ENCODE measurements around the gene C3.
"Not testable (repeated sequence)": the region's sequence is repeated elsewhere in the genome, so short reads cannot be mapped to it uniquely, and the experiment has no call there.

C3 gene

DNA sequence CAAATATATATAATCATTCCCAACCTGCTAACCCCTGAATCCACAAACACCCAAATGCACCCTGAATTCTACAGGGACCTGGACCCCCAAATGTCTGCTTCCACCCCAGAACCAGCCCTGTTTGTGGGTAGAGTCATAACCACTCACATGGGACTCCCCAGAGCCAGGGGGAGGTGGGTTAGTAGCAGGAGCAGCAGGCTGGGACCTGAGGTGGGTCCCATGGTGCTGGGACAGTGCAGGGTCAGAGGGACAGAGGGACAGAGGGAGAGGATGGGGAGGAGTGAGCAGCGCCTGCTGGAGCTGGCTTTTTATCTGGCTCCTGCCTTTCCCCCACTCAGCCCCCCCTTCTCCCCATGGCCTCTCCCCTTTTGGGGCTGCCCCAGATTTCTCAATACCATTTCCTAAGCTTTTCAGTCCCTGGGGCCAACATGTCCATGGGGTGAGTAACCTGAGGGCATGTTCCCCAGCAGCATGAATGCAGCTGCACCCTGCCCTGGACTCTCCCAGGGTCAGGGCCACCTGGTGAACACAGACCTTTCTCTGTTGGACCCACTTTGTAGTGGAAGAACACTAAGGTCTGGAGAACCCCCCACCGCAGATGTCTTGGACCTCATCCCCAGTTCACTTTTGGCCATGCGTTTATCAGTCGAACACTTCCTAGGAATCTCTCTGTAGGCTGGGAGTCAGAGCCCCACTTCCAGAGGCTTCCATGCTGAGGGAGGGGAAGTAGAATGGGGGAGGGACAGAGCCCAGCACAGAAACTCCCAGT is at the start of gene C3:
TSS of gene C3 (minus strand) at position 282 of the 769 bp plus-strand sequence. CDS start at position 221, 61 bp downstream.
- FAIRE-seq = no peak

DNA sequence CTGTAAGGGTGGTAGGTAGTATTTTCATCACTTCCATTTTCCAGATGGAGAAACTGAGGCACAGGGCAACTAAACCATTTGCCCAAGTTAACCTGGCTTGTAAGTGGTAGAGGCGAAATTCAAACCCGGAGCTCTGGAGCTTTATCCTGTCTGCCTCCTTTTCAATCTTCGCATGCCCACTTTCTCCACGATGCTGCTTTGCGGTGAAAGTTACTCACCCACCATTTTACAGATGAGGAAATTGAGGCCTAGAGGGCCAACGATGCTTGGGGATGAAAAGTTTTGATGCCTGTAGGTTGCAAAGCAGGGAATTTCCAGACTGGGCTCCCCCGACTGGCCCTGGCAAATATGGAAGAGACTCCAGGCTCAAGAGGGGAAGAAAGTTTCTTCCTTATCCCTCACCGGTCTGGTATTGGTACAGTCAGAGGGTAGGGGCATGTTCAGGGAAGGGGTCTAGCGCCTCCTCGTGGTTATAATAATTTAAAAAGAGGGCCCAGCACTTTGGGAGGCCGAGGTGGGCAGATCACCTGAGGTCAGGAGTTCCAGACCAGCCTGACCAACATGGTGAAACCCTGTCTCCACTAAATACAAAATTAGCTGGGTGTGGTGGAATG is 48.7 kb upstream of the C3 start:
- FAIRE-seq = no peak

DNA sequence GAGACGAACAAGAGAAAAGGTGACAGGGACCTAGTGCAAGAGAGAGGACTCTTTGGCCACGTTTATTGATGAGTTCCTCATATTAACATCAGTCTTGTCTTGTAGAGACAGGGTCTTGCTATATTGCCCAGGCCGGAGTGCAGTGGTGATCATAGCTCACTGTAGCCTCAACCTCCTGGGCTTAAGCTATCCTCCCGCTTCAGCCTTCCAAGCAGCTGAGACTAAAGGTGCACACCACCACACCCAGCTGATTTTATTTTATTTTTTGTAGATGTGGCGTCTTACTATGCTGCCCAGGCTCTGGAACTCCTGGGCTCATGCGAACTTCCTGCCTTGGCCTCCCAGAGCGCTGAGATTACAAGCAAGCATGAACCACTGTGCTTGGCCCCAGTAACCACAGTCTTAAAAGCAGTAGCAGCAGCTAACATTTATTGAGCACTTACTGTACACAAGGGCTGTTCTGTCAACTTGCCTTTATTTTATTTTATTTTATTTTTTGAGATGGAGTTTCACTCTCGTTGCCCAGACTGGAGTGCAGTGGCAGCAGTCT is 47.9 kb upstream of the C3 start:
- no peak for FAIRE-seq

DNA sequence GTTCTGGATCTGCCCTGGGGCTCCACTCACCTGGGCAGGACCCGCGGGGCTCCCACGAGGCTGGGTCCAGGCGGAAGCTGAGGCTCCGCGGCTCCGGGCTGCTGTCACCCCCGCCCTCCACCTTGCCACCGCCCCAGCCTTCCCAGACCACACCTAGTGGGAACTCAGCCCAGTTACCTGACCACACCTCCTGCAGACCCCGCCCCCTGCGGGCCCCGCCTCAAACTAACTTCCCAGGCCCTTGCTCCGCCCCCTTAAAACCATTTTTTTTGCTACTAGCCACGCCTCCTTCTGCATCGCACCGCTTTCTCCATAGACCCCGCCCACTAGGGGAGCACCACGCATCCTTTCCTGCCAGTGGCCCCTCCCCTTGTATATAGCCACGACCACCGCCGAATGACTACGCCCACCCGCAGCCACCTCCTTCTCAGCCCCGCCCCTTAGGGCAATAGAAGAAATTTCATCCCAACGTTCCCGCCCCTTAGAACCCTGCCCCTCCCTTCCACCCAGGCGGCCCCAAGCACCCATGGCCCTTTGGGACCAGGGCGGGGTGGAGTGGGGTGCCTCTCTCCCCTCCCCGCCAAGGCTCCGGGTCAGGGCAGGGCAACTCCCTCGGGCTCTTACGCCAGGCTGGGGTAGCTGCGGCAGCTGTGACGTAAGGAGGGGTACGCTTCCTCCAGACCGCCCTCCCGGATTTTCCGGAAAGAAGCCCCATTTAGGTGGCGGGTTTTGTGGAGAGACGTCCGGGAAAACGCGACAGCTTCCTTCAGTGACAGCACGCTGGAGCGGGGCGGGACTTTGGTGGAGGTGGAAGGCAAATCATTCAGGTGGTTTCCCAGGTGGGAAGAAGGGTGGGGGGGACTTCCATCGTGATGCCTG is 47.1 kb upstream of the C3 start, which contains the start of gene SH2D3A:
TSS of gene SH2D3A (minus strand) at position 79 of the 879 bp plus-strand sequence. CDS start 3,687 bp downstream, outside the sequence.
- no peak for FAIRE-seq

DNA sequence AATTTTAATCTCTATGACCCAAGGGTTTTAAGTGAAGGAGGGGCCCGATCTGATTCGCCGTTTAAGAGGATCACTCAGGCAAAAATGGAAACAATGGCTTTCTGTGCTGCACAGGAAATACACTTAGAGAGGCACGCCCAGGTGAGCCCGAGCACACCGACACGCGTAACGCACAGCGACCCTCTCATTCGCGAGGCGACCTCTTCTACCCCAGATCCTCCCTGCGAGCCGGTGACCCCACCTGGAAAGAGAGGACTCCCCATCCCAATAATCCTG is 46.6 kb upstream of the C3 start:
- no peak for FAIRE-seq

DNA sequence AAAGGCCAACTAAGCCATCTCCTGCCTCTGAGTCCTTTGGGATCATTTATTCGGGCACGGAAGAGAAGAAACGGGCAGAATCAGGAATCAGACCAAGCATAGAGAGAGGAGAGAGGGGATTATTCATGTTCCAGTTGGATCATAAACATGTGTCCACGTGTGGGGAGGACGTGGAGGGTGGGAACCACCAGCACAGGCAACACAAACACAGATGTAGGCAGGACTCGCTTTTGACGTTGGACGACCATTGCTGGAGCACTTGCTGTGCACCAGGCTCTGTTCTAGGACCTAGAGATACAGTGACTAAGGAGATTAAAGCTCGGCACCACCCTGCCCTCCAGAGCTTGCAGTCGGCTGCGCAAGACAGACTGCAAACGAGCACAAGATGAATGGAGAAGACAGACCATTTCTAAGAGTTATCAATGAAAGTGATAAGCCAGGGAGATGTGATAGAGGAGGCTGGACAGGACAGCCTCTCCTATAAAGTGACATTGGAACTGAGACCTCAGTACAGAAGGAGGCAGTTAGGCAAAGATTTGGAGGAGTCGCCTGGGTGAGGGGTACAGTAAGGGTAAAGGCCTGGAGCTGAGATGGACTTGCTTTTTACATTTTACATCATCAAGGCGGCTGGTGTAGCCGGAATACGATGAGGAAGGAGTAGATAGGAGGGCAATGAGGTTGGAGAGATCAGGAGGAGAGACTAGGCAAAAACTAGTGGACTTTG is 46.1 kb upstream of the C3 start:
- no peak for FAIRE-seq

DNA sequence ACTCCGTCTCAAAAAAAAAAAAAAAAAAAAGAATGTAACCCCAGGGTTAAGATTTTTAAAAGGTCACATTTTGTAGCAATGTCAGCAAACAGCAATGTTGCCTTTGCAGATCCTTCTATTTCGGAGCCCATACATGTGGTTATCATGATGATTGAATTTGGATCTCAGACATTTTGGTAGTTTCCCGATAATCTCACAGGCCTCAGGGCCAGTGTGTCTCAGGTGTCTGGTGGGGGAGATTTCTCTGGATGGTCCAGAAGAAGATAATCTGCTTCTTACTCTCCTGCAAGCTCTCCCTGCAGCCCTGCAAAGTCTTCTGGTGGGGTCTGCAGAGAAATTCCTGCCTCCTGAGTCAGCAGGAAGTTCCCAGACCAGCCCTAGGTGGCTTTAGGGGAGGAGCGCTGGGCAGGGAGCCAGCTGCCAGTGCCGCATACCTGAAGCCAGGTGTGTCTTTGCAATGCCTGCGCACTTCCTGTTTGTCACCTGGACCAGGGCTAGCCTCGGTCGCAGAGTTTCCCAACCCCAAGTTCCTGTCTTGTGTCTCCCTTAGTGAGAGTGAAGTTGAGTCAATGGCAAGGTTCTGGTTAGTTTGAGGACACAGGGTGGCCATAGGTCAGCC is 45.4 kb upstream of the C3 start:
- FAIRE-seq = no peak

DNA sequence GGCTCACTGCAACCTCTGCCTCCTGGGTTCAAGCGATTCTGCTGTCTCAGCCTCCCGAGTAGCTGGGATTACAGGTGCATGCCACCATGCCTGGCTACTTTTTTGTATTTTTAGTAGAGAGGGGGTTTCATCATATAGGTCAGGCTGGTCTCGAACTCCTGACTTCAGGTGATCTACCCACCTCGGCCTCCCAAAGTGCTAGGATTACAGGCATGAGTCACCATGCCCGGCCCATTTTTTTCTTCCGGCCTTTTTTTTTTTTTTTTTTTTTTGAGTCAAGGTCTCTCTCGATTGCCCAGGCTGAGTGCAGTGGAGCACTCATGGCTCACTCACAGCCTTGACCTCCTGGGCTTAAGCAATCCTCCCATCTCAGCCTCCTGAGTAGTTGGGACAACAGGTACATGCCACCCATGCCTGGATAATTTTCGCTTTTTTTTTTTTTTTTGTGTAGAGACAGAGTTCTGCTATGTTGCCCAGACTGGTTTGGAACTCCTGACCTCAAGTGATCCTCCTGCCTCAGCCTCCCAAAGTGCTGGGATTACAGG is 41.9 kb upstream of the C3 start:
- not testable (repeated sequence) for FAIRE-seq

DNA sequence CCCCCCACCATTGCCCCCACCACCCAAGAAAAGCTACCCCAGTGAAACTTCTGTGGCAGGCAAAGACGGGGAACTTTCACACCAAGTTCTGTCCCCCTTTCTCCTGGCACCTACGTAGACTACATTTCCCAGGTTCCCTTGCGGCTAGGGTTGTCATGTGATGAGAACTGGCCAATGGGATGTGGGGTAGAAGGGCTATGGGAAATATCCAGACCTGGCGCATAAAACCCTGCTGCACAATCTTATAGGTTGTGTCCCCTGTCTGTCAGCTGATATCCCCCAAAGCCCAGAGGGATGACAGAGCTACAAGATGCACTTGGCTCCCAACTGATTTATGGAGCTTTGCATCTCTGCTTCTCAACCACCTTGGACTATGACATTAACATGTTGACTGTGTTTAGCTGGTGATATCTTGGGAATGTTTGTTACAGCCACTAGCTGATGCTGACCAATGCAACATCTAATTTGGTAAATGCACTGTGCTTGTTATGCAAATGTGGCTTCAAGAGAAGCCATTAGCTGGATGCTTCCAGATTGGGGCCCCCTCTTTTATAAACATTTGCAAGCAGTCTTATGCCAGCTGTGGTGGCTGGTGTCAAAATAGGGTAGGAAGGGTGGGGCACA is 40.7 kb upstream of the C3 start:
- no peak for FAIRE-seq

DNA sequence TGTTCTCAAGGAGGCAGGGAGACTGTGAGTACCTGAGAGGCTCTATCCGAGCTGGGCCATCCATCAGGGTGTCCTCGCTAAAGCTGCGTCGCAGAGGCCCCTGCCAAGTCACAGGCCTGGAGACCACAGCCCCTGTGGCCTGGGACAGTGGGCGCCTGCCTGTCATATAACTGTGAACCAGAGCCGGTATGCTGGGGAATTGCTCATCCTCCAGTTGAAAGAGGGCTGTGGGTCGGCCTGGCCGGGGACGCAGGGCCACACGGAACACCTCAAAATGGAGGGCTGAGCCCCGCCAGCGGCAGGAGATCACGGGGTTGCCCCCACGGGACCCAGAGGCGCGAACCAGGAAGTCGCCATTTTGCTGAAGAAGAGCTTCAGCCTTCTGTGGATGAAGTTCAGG is 40.2 kb upstream of the C3 start:
- FAIRE-seq = no peak

DNA sequence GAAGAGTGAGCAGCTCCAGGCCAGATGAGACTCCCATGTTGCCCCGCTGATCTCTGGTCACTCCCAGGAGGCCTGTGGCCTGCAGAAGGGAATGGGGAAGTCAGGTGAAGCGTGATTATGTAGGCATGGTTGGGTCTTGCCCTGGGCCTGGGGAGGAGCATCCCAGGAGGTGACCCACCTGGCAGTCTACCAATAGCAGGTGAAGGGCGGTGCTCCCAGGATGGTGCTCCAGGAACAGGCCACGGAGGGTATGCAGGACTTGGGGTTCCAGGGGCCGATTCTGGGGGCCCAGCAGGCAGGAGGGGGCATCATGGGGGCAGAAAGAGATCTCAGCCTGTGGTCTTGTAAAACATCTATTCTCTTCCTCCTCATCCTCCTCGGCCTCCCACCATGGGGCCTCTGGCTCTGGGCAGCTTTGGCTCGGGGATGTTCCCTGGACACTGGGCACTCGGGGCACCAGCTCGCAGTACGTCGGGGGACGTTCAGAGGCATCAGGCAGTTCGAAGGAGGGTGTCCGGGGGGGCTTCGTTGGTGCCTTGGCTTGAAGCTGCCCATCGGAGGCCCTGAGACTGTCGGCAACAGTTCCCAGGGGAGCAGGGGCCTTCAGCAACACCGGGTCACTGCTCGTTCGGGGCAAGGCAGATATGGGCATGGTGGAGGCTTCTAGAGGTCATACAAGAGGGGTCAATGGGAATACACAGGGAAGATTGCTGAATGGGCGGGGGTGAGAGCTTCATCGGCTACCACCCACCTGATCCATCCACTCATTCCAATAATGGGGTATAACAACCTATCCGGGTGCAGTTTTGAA is 34.4 kb upstream of the C3 start:
- FAIRE-seq = no peak

DNA sequence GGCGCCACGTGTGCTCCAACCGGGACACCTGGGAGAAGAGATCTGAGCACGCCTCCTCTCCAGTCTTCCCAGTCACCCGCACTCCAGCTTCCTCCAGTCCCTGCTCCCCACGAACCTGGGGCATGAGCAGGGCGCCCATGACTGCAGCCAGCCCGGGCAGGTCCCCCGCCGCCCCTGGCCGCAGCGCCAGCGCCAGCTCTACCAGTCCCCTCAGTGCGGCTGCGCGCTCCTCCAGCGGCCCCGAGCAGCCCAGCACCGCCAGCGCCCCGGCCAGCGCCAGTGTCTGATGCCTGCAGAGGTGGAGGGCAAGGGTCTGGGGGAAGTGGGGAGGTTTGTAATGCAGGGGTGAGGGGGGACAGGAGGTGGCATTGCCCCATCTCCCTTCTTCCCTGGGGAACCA is 33.7 kb upstream of the C3 start:
- no peak for FAIRE-seq

DNA sequence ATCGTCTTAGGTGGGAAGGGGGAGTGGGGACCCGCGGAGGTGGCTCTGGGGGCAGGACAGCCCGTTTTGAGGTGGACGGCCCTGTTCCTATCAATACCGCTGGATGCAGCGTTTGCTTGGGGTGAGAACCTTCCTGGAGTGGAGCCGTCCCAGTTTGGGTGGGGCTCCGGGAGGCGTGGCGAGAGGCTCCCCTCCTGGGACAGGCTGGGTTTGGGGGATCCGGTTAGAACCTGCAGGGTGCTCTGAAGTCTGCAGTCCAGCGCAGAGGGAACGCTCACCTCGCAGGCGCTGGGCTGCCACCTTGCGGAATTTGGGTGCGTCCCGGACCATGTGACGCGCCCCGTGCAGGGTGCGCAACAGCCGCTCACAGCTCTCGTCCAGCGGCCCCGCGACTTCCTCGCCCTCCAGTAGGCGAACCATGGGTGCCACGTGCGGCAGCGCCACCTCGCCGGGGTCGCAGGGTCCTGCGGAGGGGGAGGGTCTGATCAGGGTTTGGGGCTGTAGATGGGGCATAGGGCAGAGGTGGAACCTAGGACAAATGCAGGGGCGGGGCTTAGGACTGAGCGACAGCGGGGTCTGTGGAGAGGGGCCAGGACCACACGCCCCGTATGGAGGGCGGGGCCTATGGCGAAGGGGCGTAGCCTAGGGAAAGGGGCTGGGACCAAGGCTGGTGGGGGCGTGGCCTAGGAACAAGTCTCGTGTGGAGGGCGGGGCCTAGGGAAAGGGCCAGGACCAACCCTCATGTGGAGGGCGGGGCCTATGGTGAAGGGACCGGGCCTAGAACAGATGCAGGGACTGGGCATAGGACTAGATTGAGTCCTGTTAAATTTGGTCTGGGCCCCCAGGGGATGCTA is 33.0 kb upstream of the C3 start:
- no peak for FAIRE-seq

DNA sequence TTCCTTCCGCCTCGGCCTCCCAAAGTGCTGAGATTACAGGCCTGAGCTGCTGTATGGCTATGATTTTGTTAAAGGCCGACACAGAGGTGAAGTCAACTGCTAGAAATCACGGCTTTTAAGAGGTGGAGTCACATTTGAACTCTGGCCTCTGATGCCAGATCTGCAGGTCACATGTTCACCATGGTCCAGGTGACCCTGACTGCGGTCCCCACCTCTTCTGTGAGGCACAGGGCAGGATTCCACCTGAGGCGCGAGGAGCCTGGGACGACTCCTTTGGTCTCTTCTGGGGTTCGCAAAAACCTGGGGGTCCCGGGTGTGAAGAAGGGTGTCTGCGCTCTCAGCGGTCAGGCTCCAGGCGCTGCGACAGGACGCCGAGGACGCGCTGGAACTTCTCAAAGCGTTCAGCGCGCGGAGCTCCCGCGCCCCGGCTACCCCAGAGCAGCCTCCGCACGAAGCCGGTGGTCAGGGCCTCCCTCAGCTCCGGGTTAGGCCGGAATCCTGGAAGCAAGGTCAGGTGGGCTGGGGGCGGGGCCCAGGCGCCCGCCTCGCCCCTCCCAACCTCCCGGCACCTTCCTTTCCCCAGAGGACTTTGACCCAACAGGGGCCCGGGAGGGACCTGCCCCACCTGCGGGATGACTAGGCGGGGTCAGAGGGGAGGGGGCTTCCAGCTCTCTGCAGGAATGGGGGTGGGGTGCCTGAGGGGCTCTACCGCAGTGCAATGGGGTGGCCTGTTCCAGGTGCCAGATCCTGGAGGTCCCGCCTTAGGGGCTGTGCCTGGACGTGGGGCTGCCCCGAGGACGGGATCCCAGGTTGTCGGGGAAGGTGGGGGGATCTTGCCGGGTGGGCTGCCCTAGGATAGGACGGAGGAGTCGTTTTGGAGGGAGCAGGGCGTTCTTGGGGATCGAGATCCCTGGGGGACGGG is 32.1 kb upstream of the C3 start:
- FAIRE-seq = no peak

DNA sequence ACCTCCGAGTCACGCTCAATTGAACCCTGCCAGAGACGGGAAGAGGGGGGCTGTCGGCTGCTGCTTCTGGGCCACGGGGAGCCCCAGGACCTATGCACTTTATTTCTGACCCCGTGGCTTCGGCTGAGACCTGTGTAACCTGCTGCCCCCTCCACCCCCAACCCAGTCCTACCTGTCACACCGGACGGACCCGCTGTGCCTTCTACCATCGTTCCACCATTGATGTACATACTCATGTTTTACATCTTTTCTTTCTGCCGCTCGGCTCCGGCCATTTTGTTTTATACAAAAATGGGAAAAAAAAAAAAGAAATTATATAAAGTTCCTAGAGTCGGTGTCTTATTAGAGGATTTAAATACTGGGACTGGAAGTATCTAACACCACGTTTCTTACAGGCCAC is 30.7 kb upstream of the C3 start:
- no peak for FAIRE-seq

DNA sequence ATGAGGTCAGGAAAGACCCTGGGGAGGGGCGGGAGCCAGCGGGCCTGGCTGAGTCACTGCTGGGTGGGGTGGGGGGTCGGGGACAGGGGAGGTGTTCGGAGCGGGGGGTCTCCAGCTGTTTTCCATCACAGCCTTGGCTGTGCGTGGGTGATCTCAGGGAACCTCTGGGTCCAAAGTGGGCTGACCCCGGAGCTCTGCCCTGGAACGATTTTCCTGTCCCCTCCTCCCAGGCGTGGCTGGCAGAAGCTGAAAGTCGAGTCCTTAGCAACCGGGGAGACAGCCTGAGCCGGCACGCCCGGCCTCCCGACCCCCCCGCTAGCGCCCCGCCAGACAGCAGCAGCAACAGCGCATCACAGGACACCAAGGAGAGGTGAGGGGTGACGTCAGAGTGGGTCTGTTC is 29.6 kb upstream of the C3 start:
- no peak for FAIRE-seq

DNA sequence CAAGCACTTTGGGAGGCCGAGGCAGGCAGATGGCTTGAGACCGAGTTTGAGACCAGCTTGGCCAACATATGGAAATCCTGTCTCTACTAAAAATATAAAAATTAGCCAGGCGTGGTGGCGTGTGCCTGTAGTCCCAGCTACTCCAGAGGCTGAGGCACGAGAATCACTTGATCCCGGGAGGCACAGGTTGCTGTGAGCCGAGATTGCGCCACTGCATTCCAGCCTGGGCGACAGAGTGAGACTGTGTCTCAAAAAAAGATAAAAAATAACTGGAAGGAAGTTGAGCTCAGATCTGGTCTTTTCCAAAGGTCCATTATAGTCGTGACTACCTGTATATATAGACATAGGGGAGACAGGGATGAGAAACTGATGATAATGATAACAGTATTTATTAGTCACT is 28.1 kb upstream of the C3 start:
- not testable (repeated sequence) for FAIRE-seq

DNA sequence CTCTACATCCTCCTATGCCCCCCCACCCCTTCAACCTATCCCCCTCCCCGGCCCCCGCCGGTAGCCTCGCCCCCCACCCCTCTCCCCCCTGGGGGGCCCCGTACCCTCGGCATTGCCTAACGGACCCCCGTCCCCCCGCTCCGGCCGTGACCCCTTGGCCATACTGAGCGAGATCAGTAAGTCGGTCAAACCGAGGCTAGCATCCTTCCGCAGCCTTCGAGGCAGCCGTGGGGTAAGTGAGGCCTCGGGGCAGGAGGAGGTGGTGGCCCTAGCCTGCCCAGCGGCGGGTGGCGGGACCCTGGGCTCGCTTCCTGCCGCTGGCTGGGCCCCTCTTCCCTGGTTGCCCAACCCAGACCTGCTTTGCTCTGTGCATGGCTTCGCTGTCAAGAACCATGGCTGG is 25.5 kb upstream of the C3 start:
- no peak for FAIRE-seq
